ENCODE results near the gene SCEL.

SCEL gene

GRCh38 chr13:77521595-77522367 is 13.7 kb upstream of the SCEL start:
- DNase-seq: no peak

GRCh38 chr13:77522444-77522843 is 13.1 kb upstream of the SCEL start:
- no peak for DNase-seq

GRCh38 chr13:77523386-77523785 is 12.1 kb upstream of the SCEL start:
- DNase-seq: no peak

DNA sequence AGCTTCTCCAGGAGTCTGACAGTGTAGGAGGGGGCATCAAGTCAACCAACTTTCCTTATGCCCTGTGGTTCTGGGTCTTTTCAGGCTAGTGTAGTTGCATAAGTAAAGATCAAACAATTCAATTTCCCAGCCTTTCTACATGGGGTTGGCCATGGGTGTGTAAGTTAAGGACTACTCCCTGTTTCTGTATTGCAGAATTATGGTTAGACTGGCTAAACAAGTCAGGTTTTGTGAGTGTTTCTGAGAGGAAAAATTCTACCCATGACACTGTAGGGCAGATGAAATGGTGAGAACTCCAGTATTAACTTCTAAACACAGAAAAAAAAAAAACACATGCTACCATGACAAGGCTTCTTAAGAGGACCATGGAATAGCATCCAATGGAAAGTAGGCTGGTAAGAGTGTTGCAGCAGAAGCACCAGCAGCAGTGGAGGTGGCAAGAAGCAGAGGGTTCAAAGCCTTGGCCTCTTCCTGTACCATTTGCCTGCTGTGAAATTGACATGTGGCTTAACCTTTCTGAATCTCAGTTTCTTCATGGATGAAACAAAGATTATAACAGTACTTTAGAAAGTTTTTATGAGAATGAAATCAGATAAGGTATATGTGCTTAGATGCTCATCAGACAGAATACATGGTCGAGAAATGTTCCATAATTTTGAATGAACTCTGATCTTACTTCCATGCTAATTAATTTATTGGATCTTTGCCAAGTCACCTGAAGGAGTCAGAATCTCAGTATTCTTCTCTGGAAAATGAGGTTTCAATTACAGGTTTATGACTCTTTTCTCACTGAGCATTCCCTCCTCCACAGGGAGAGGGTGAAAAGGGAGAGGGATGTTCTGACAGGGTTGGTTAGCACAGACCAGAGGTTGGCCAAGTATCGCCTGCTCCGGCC is 11.4 kb upstream of the SCEL start:
- no peak for DNase-seq

- no peak for DNase-seq
Measured at GRCh38 chr13:77528414-77528813, 7.1 kb upstream of the SCEL start.

DNA sequence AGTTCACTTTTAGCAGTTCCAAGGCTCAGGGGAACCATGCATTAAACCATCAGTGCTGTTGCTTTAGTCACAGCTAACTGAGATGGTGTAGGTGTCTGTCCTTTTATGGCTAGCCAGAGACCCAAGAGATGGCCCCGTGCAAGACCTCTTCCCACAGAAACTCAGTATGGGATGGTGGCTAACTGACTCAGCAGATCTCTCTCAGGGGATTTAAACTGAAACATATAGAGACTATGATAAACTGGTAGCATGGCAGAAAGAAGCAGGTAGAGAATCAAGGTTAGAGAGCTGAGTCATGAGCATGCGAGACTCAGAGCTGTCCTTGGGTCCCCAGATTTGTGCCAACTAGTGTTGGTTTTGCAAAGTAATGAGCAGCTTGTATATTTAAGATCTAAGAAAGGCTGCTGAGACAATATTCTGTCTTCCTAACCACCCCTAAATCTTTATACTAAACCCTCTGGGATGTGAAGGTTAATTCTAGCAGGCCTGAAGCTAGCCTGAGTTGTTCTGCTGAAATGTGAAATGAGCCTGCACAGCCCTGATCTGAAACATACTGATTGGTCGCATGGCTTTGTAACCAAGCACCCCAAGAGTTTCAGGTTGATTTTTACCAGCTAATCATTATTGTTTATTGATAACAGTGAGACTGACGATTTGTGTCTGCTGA is 6.5 kb upstream of the SCEL start:
- DNase-seq: no peak

DNA sequence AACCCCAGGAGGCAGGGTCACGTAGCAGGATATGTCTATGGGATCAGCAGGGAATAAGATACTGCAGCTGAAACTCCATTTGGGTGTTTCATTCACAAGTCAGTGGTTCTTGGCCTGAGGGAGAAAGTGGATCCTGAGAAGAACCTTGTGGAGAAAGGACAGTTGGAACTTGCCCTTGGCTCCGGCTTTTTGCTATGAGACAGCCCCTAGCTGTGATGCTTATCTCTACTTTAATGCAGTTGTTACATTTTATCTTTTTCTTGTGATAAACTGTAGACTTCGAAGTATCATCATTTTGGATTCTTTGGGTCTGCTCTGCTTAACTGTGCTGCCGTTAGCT is 6.0 kb upstream of the SCEL start:
- DNase-seq: no peak

DNA sequence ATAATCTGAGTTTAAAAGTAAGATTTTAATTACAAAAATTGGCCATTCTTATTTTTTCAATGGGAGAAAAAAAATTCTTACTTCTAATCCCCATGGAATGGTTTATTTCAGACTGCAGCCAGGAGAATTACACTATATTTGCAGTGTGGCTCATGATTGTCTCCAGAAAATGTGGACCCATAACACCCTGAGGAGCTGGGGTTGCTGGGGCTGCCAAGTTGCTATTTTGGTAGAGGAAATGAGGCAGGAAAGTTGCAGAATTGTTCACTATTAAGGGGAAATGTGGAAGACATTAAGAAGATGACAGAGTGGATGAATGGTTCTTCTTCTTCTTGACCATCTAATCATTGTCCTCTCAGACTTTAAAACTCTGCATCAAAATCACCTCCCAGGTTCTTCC is 4.6 kb upstream of the SCEL start:
- DNase-seq: no peak

GRCh38 chr13:77532983-77533382 is 2.5 kb upstream of the SCEL start:
- no peak for DNase-seq

- DNase-seq: no peak
Measured at GRCh38 chr13:77533875-77534788, 1.4 kb upstream of the SCEL start.

GRCh38 chr13:77536358-77536757 is 852 bp downstream of the SCEL start:
- no peak for DNase-seq

DNA sequence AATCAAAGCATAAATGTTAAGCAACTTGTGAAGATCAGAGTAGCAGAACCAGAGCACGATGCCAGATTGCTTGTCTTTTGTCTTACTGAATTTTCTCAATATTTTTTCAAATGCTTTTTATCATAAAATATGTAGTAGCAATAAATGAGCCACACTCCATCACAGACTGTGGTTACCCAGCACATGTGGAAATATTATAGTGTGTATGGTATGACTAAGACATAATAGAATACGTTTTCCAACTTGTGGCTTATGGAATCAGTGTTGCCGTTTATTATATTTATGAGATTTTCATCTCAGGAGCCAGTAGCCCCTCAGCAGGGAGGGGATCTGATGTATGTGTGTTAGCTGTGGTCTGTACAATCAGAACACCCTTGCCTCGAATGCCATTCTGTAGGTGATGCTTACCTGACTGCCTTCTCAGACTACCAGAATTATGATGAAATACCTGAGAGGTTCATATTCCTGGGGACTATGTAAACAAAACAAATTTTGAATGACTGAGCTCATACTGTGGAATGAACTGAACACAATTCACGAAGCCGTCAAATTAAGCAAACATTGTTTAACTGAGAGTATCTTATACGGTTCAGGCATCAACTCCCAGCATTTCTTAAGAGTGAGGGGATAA is 1.9 kb downstream of the SCEL start:
- no peak for DNase-seq

GRCh38 chr13:77543711-77544110 is 8.2 kb downstream of the SCEL start:
- no peak for DNase-seq

DNA sequence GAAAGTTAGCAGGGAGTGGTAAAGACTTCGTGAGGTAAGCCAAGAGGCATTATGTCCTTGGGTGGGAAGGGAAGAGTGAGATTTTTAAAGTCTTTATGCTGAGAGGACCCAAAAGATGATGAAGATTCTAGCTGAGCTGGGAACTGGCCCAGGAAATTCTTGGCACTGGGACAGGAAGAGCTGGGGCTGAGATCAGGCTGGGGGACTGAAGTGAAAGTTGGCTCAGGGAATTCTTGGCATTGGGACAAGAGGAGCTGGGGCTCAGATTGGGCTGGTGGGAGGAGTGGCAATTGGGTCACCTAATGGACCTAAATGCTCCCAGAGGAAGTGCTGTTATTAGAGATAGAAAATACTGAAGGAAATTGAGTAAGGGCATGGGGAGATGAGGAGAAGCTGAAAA is 8.8 kb downstream of the SCEL start:
- DNase-seq: peak; percentile 25

GRCh38 chr13:77544758-77545338 is 9.3 kb downstream of the SCEL start:
- no peak for DNase-seq

GRCh38 chr13:77545626-77546412 is 10.3 kb downstream of the SCEL start:
- no peak for DNase-seq

GRCh38 chr13:77548095-77548494 is 12.6 kb downstream of the SCEL start:
- no peak for DNase-seq

DNA sequence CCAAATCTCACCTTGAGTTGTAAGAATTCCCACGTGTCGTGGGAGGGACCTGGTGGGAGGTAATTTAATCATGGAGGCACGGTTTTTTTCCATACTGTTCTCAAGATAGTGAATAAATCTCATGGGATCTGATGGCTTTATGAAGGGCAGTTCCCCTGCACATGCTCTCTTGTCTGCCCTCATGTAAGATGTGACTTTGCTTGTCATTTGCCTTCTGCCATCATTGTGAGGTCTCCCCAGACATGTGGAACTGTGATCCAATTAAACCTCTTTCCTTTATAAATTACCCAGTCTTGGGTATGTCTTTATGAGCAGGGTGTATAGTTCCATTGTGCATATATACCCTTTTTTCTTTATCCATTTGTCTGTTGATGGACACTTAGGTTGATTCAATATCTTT is 13.1 kb downstream of the SCEL start:
- DNase-seq: no peak

DNA sequence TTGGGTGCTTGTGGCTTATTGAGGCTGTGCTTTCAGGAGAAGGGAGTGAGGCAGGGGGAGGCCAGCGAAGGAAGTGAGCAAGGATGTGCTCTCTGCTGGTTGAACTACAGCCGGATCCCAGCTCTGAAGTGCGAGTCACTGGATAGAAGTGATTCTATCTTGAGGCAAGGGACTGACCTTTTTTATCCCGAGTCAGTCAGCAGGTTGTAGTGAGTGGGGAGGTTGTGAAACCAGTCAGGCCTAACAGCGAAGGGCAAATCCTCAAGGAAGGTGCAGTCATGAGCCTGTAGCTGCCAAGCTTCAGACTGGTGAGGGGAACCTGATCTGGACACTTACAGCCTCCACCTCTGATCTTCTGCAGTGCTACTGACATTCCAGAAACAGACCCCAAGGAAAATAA is 18.6 kb downstream of the SCEL start:
- no peak for DNase-seq

DNA sequence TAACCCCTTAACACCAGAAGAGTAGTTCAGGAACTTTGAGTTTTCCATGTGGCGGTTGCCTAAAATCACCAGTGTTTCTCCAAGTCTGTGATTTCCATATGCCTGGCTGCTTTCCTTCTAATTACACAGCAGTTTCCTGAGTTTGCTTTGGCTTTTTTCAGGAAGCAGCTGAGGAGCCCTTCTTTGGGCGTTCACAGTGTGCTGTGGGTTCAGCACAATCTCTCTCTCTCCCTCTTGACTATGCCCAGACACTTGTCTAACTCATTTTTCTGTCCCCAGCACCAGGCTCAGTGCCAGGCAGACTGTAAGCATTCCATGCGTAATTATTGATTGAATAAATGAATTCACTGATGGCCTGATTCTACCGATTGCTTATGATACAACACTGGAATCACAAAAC is 19.7 kb downstream of the SCEL start:
- no peak for DNase-seq

DNA sequence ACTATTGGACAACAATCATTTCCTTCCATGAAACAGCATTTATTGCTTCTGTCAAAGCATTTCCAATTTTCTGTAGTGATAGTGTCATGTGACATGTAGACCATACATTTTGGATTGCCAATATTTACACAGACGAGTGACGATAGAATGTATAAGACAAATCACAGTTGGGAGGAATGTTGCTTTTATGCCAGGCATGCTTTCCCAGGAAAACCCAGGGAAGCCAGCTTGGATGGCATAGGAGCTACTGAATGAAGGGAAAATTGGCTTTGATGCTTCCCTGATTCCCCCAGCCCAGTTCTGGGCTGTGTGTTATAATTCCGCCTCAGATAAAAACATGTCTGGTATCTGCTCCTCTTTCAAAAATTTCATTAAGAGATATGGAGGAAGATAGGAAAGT is 22.5 kb downstream of the SCEL start:
- no peak for DNase-seq

All from midbrain (tissue), 1 donor.